Activated CD4-positive, alpha-beta memory T cell treated with anti-CD3 and anti-CD28 coated beads, Interleukin-2, amount 10 ng/mL, durations not matched to agents 7 days and 5 days (primary cell): Measurements from ENCODE around the gene TPRA1. TPM values are rescaled to one million over a fixed set of nuclear protein-coding genes. Genes with fewer than 3 reads are reported as not detected.
"Not testable (repeated sequence)": the region's sequence is repeated elsewhere in the genome, so short reads cannot be mapped to it uniquely, and the experiment has no call there.

Experiments used
- CTCF ChIA-PET: fragments of 350-600 bp; sonication (Branson Sonifier 250); formaldehyde crosslinking; loops from one replicate; lab custom pipeline; 2021; ENCODE audit warnings: antibody characterized with exemption, inconsistent platforms; lab: Charles Lee
- POLR2A ChIA-PET: fragments of 350-600 bp; sonication (Branson Sonifier 250); formaldehyde crosslinking; loops from one replicate; lab custom pipeline; 2021; ENCODE audit warnings: antibody characterized with exemption; lab: Charles Lee
- DNase-seq: peaks from one replicate; pipeline ENCODE4 v3.0.0-alpha.2; 2020
- H3K27ac Mint-ChIP-seq: one replicate; pipeline ENCODE4 v1.8.0; 2021; ENCODE audit warnings: mild to moderate bottlenecking, mixed read lengths
- H3K27me3 Mint-ChIP-seq: one replicate; pipeline ENCODE4 v1.8.0; 2021; ENCODE audit warnings: mixed read lengths
- H3K36me3 Mint-ChIP-seq: one replicate; pipeline ENCODE4 v1.8.0; 2021; ENCODE audit warnings: low read depth, mixed read lengths
- H3K4me1 Mint-ChIP-seq: one replicate; pipeline ENCODE4 v1.8.0; 2021; ENCODE audit warnings: mixed read lengths
- H3K4me3 Mint-ChIP-seq: one replicate; pipeline ENCODE4 v1.8.0; 2021; ENCODE audit warnings: mild to moderate bottlenecking, mixed read lengths
- H3K9me3 Mint-ChIP-seq: one replicate; pipeline ENCODE4 v1.8.0; 2021; ENCODE audit warnings: mixed read lengths
- total RNA-seq, 2 experiments: library from RNA; stranded (reverse); gene quantifications; one replicate each; pipeline ENCODE4 v1.2.3, GENCODE V29; 2021

TPRA1 gene
- total RNA-seq, 2 experiments from 2014 or later = 22.6 to 23.3 TPM

GRCh38 chr3:127534564-127534963 is 56.0 kb downstream of the TPRA1 start:
- DNase-seq = no peak
- Mint-ChIP-seq H3K9me3 (no peaks in the 10 kb centered on the region), H3K27me3 (peaks cover 7% of the 10 kb centered on the region), H3K36me3 (no peaks in the 10 kb centered on the region), H3K27ac (no peak overlapping the region), H3K4me3 (no peak overlapping the region), H3K4me1 (no peaks in the 10 kb centered on the region)
- ChIA-PET POLR2A (no interaction called here), CTCF (no interaction called here)

GRCh38 chr3:127534161-127534451 is 56.4 kb downstream of the TPRA1 start:
- H3K36me3 Mint-ChIP-seq = no peaks in the 10 kb centered on the region
- H3K27me3 Mint-ChIP-seq = peaks cover 7% of the 10 kb centered on the region
- H3K4me3 Mint-ChIP-seq = no peak overlapping the region
- ChIA-PET CTCF (no interaction called here), POLR2A (no interaction called here)
- H3K4me1 Mint-ChIP-seq = no peaks in the 10 kb centered on the region
- H3K27ac Mint-ChIP-seq = no peak overlapping the region
- DNase-seq = no peak
- no peaks in the 10 kb centered on the region for H3K9me3 Mint-ChIP-seq

- Mint-ChIP-seq H3K27ac (no peak overlapping the region), H3K36me3 (no peaks in the 10 kb centered on the region), H3K27me3 (peaks cover 5% of the 10 kb centered on the region), H3K4me1 (no peaks in the 10 kb centered on the region), H3K4me3 (no peak overlapping the region), H3K9me3 (no peaks in the 10 kb centered on the region)
- ChIA-PET POLR2A (no interaction called here), CTCF (no interaction called here)
- no peak for DNase-seq
These were observed 57.9 kb downstream of the TPRA1 start for GRCh38 chr3:127532561-127533203.

- CTCF ChIA-PET = no interaction called here
These were observed 58.7 kb downstream of the TPRA1 start for GRCh38 chr3:127531821-127532220.

GRCh38 chr3:127530863-127531262 is 59.7 kb downstream of the TPRA1 start:
- H3K27ac Mint-ChIP-seq, CTCF ChIA-PET, H3K4me1 Mint-ChIP-seq, H3K36me3 Mint-ChIP-seq, H3K4me3 Mint-ChIP-seq, POLR2A ChIA-PET, DNase-seq, H3K9me3 Mint-ChIP-seq, H3K27me3 Mint-ChIP-seq: not testable (repeated sequence)

More at GRCh38 chr3:127531821-127532220, 58.7 kb downstream of the TPRA1 start:
- DNase-seq = no peak
- no peaks in the 10 kb centered on the region for H3K4me1 Mint-ChIP-seq
- no peaks in the 10 kb centered on the region for H3K9me3 Mint-ChIP-seq
- peaks cover 4% of the 10 kb centered on the region for H3K27me3 Mint-ChIP-seq
- H3K27ac Mint-ChIP-seq = no peak overlapping the region
- POLR2A ChIA-PET = no interaction called here
- no peak overlapping the region for H3K4me3 Mint-ChIP-seq
- no peaks in the 10 kb centered on the region for H3K36me3 Mint-ChIP-seq

GRCh38 chr3:127529346-127530188 is 61.0 kb downstream of the TPRA1 start:
- Mint-ChIP-seq H3K36me3 (no peaks in the 10 kb centered on the region), H3K27me3 (peaks cover 6% of the 10 kb centered on the region), H3K27ac (no peak overlapping the region), H3K9me3 (no peaks in the 10 kb centered on the region), H3K4me3 (no peak overlapping the region), H3K4me1 (no peaks in the 10 kb centered on the region)
- no peak for DNase-seq
- POLR2A ChIA-PET = no interaction called here
- CTCF ChIA-PET = no interaction called here

GRCh38 chr3:127525373-127525772 is 65.2 kb downstream of the TPRA1 start:
- Mint-ChIP-seq H3K27me3 (peaks cover 21% of the 10 kb centered on the region), H3K9me3 (no peaks in the 10 kb centered on the region), H3K36me3 (no peaks in the 10 kb centered on the region), H3K27ac (no peak overlapping the region), H3K4me1 (no peaks in the 10 kb centered on the region), H3K4me3 (no peak overlapping the region)
- POLR2A ChIA-PET = no interaction called here
- no peak for DNase-seq
- CTCF ChIA-PET = no interaction called here

GRCh38 chr3:127524296-127524896 is 66.1 kb downstream of the TPRA1 start:
- ChIA-PET POLR2A (no interaction called here), CTCF (no interaction called here)
- Mint-ChIP-seq H3K27ac (no peak overlapping the region), H3K36me3 (no peaks in the 10 kb centered on the region), H3K4me3 (no peak overlapping the region), H3K9me3 (no peaks in the 10 kb centered on the region), H3K4me1 (no peaks in the 10 kb centered on the region), H3K27me3 (peaks cover 24% of the 10 kb centered on the region)
- no peak for DNase-seq

Other genes starting within 250 kb of the TPRA1 start
- gene MCM2, start 7.7 kb upstream of the TPRA1 start, total RNA-seq = 100 to 1,000 TPM; 117 to 123 TPM
- 1 to 10 TPM in 1 of 2 experiments, under 1 TPM in 1; 0.95 to 1.1 TPM for gene PODXL2, start 38.5 kb upstream of the TPRA1 start, total RNA-seq
- gene ABTB1, start 82.2 kb upstream of the TPRA1 start, total RNA-seq = 10 to 100 TPM; 34.3 to 38.8 TPM
- gene MGLL, start 231.8 kb upstream of the TPRA1 start, total RNA-seq = 1 to 10 TPM; 1.5 to 1.7 TPM